ENCODE measurements around the gene OPHN1. TPM values are rescaled to one million over a fixed set of nuclear protein-coding genes. Genes with fewer than 3 reads are reported as not detected.
A peak's percentile ranks its signal among the peaks of the same experiment; 100 is the strongest.

The OPHN1 gene
- total and polyA plus RNA-seq, 2 donors (not counting 3 experiments of a cell fraction or from before 2014, with no cell fraction given): 3.9 to 6.7 TPM

DNA sequence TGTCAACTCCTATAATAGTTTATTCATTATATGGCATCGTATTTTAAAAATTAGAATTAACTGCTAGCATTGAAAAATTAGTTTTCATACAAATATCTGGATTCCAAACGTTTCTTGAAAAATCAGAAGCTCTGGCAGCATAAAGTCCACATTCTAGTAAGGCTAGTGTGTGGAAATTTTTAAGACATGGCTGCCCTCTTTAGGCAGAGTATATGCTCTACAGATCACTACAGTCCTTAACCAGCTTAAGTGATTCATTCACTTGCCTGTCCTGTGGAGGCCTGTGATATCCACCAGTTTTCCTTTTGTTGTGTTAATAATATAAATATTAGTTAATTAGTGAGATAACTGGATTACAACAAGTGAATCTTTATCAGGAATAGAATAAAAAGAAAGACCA, 287.2 kb downstream of the OPHN1 start:
- H3K4me2 ChIP-seq (ENCODE audit: insufficient read depth, low read length): no peak overlapping the region
- no TSS peak for BruUV-seq (replicated peaks)
- ChIA-PET CTCF (interaction anchor here (0.9 to 3.2 kb wide), 11 partner anchors 10 to 1945 kb away, joined by 3 to 66 read pairs (median 4); no protein-coding TSS in a partner anchor), POLR2A (no interaction called here)
- H3K27me3 ChIP-seq (ENCODE audit: control insufficient read depth in 2 of 2, insufficient read depth in 2 of 2, low read length in 2 of 2): no peaks in the 10 kb centered on the region
- no peak overlapping the region for H2AFZ ChIP-seq (ENCODE audit: low read depth, low read length)
- H3K36me3 ChIP-seq (ENCODE audit: control insufficient read depth in 2 of 2, extremely low read depth in 1 of 2, insufficient read depth in 2 of 2, low read length in 2 of 2): no peaks in the 10 kb centered on the region
- no peaks in the 10 kb centered on the region for H3K9me3 ChIP-seq (replicated peaks; ENCODE audit: control insufficient read depth, insufficient read depth, low read length)
- FAIRE-seq (no peak), DNase-seq (ENCODE audit: low read depth, low spot score) (peak; percentile 41)
- no peak overlapping the region for H3K4me3 ChIP-seq (replicated peaks in 1 of 3; ENCODE audit: insufficient read depth in 1 of 3, low read depth in 1 of 3, low read length in 3 of 3)
- H4K20me1 ChIP-seq (replicated peaks; ENCODE audit: control insufficient read depth, extremely low read depth, insufficient read depth, low read length): no peaks in the 10 kb centered on the region
- intact Hi-C loops (cut with micrococcal nuclease) (loop anchor here (1.0 to 5.0 kb wide), 2 partner anchors 128 to 589 kb away; no protein-coding TSS in a partner anchor), dilution Hi-C loops (cut with MboI; ENCODE audit: extremely low pct_ligation_motif_present, low sequenced_read_pairs) (no loop called here)
- H3K9me1 ChIP-seq (replicated peaks; ENCODE audit: control insufficient read depth, extremely low read depth, insufficient read depth, low read length): no peaks in the 10 kb centered on the region
- H3K27ac ChIP-seq (ENCODE audit: insufficient read depth, low read depth, low read length): no peak overlapping the region
- H3K9ac ChIP-seq (replicated peaks; ENCODE audit: extremely low read depth, insufficient read depth, low read length): no peak overlapping the region
- no peaks in the 10 kb centered on the region for H3K79me2 ChIP-seq (ENCODE audit: control insufficient read depth, insufficient read depth, low read length)
- no peaks in the 10 kb centered on the region for H3K4me1 ChIP-seq (ENCODE audit: control insufficient read depth, extremely low read depth, insufficient read depth, low read length)
- TF ChIP-seq, protein P1, sequence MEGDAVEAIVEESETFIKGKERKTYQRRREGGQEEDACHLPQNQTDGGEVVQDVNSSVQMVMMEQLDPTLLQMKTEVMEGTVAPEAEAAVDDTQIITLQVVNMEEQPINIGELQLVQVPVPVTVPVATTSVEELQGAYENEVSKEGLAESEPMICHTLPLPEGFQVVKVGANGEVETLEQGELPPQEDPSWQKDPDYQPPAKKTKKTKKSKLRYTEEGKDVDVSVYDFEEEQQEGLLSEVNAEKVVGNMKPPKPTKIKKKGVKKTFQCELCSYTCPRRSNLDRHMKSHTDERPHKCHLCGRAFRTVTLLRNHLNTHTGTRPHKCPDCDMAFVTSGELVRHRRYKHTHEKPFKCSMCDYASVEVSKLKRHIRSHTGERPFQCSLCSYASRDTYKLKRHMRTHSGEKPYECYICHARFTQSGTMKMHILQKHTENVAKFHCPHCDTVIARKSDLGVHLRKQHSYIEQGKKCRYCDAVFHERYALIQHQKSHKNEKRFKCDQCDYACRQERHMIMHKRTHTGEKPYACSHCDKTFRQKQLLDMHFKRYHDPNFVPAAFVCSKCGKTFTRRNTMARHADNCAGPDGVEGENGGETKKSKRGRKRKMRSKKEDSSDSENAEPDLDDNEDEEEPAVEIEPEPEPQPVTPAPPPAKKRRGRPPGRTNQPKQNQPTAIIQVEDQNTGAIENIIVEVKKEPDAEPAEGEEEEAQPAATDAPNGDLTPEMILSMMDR (IDR thresholded peaks at IDR 0.05; ENCODE audit: extremely low read depth in 1 of 2, insufficient read depth in 1 of 2, low read depth in 1 of 2, low read length in 2 of 2): peak; percentile 26
- TF ChIP-seq POLR2AphosphoS5 (IDR thresholded peaks at IDR 0.05; ENCODE audit: insufficient read depth, low read depth, low read length): no peak

DNA sequence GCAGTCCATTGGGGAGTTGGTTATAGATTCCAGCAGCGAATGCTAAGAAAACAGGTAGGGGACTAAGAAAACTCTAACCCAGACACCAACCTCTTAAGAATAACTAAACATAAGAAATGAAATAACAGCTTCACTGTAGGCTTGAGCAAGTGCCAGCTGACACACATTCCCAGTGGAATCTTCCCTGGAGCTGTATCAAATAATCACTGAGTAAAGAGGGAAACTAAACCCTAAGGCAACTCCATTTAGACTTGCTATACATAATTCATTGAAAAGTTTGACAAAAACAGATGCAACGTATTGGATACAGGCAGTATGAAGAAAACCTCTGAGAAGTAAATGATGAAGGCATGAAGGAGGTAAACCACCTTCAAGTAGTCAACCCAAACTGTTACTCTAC, 293.5 kb downstream of the OPHN1 start:
- no peaks in the 10 kb centered on the region for H4K20me1 ChIP-seq (replicated peaks; ENCODE audit: control insufficient read depth, extremely low read depth, insufficient read depth, low read length)
- BruUV-seq (replicated peaks): no TSS peak
- dilution Hi-C loops (cut with MboI; ENCODE audit: extremely low pct_ligation_motif_present, low sequenced_read_pairs): no loop called here
- H3K9ac ChIP-seq (replicated peaks; ENCODE audit: extremely low read depth, insufficient read depth, low read length): no peak overlapping the region
- H3K4me2 ChIP-seq (ENCODE audit: insufficient read depth, low read length): no peak overlapping the region
- H3K4me1 ChIP-seq (ENCODE audit: control insufficient read depth, extremely low read depth, insufficient read depth, low read length): no peaks in the 10 kb centered on the region
- no peaks in the 10 kb centered on the region for H3K9me1 ChIP-seq (replicated peaks; ENCODE audit: control insufficient read depth, extremely low read depth, insufficient read depth, low read length)
- no peaks in the 10 kb centered on the region for H3K9me3 ChIP-seq (replicated peaks; ENCODE audit: control insufficient read depth, insufficient read depth, low read length)
- no peaks in the 10 kb centered on the region for H3K79me2 ChIP-seq (ENCODE audit: control insufficient read depth, insufficient read depth, low read length)
- intact Hi-C loops (cut with micrococcal nuclease): no loop called here
- no peaks in the 10 kb centered on the region for H3K36me3 ChIP-seq (ENCODE audit: control insufficient read depth in 2 of 2, extremely low read depth in 1 of 2, insufficient read depth in 2 of 2, low read length in 2 of 2)
- TF ChIP-seq JUN (IDR thresholded peaks at IDR 0.05; ENCODE audit: borderline replicate concordance, insufficient read depth, insufficient read length, low read depth): no peak
- TF ChIP-seq POLR2A (IDR thresholded peaks at IDR 0.05; ENCODE audit: low read depth, low read length): no peak
- TF ChIP-seq GATA2 (IDR thresholded peaks at IDR 0.05; ENCODE audit: insufficient read depth, insufficient read length, low read depth, low read length): no peak
- TF ChIP-seq, protein P1 (IDR thresholded peaks at IDR 0.05; ENCODE audit: extremely low read depth in 1 of 2, insufficient read depth in 1 of 2, low read depth in 1 of 2, low read length in 2 of 2): no peak
- TF ChIP-seq EZH2 (IDR thresholded peaks at IDR 0.05; ENCODE audit: borderline replicate concordance, low read depth, low read length, severe bottlenecking): no peak
- TF ChIP-seq, protein P2, sequence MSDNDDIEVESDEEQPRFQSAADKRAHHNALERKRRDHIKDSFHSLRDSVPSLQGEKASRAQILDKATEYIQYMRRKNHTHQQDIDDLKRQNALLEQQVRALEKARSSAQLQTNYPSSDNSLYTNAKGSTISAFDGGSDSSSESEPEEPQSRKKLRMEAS (IDR thresholded peaks at IDR 0.05; ENCODE audit: insufficient read depth, insufficient read length): no peak
- no peak for TF ChIP-seq MYC (IDR thresholded peaks at IDR 0.05; ENCODE audit: low read depth, low read length)
- TF ChIP-seq POLR2AphosphoS5 (IDR thresholded peaks at IDR 0.05; ENCODE audit: insufficient read depth, low read depth, low read length): no peak
- TF ChIP-seq FOS (IDR thresholded peaks at IDR 0.05; ENCODE audit: borderline replicate concordance, insufficient read depth, low read length): no peak
- FAIRE-seq: no peak
- no peak overlapping the region for H3K4me3 ChIP-seq (replicated peaks in 1 of 3; ENCODE audit: insufficient read depth in 1 of 3, low read depth in 1 of 3, low read length in 3 of 3)
- no peaks in the 10 kb centered on the region for H3K27me3 ChIP-seq (ENCODE audit: control insufficient read depth in 2 of 2, insufficient read depth in 2 of 2, low read length in 2 of 2)
- H3K27ac ChIP-seq (ENCODE audit: insufficient read depth, low read depth, low read length): no peak overlapping the region
- no peak overlapping the region for H2AFZ ChIP-seq (ENCODE audit: low read depth, low read length)
- ChIA-PET POLR2A (no interaction called here), CTCF (no interaction called here)
- DNase-seq (ENCODE audit: low read depth, low spot score): no peak

Measured in endothelial cell of umbilical vein (primary cell).